ENCODE results near the gene CFAP97D1.

DNA sequence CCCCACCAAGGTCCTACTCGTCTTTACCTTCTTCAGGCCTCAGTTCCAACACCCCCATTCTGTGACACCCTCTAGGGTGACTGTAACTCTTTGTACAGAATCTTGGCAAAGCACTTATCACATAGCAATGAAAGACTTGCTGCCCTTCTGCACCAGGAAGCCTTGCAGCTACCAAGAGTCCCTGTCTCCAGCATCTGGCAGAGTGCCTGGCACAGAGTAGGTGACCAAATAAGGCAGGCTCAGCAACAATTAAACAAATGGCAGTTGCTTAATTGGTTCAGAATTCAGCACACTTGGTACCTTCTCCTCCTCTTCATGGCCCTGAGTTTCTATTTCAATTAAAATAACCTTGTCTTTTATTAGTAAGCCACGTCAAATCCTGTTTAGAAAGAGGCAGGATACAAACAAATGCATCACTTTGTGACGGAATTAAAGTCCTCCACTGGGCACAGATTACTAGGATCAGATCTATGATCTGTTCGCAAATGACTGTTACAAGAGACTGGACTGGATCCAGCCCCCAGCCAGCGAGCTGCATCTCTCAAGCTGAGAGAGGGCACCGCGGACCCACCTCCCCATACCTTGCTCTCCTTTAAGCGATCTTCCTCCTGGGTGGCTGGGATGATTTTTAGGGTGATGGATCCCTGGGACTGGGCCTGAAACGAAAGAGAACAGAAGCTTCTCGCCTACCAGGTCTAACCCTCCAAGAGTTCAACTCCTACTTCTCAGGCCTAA, 43.3 kb downstream of the CFAP97D1 start:
- TF ChIP-seq CTCF (IDR thresholded peaks at IDR 0.05): no peak
- no peak for TF ChIP-seq POLR2A (IDR thresholded peaks at IDR 0.05)
